Coronary artery (tissue), 2 donors: ENCODE measurements around the gene ARL8A.

Experiments used
- DNase-seq: peaks from one replicate; pipeline ENCODE4 v3.0.0-alpha.2; 2017; ENCODE audit warnings: low spot score
- H3K27ac ChIP-seq, 2 donors: fragments of 200-600 bp; sonication (generic); one replicate each; pipeline ENCODE4 v1.5.1; 2016 to 2019
- H3K4me3 ChIP-seq: fragments of 200-600 bp; sonication (generic); 2 replicates; pipeline ENCODE4 v1.5.1; 2016; ENCODE audit warnings: mild to moderate bottlenecking, moderate library complexity
- TF ChIP-seq, protein P1 (sequence below): fragments of 200-600 bp; sonication (generic); IDR thresholded peaks from one replicate; pipeline ENCODE4 v1.5.1; 2019; ENCODE audit warnings: antibody characterized with exemption

The ARL8A gene

DNA sequence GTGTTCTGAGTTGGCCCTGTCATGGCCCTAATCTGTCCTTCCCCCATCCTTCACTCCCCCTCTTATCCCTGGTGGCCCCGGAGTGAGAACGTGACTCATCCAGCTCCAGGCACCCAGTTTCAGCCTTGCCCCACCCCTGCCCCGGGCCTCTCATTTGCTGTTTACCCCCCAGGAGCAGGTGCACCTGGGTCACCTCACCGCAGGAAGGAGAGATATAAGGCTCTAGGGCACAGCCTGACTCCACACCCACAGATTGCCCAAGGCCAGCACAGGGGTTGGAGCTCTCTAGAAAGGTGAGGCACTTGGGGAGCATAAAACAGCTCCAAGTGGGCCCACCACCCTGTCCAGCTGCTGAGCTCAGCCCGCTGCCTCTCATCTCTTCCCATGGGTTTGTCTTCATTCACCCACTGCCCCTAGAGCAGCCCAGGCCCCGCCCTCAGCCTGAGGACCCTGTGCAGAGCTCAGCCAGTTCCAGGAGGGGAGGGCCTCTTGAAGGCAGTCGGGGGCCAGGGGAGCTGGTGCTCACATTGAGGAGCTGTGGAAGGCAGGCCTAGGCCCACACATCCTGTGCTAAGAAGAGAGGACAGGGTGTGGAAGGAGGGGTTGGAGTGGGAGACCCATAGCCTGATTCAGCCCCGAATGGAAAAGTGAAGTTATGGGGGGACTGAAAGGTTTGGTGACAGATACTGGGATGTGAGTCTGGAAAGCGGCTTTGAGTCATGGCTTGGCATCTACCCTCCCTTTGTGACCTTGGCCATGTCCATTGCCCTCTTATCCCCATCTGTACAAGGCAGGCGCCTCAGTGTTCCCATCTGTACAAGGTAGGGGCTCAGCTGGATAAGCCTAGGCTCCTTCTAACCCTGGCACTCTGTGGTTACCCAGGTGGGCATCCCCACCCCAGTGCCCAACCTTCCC is 37.9 kb downstream of the ARL8A start:
- no peak for DNase-seq
- Histone ChIP-seq H3K4me3 (no peak overlapping the region), H3K27ac (no peak overlapping the region)
- TF ChIP-seq, protein P1, sequence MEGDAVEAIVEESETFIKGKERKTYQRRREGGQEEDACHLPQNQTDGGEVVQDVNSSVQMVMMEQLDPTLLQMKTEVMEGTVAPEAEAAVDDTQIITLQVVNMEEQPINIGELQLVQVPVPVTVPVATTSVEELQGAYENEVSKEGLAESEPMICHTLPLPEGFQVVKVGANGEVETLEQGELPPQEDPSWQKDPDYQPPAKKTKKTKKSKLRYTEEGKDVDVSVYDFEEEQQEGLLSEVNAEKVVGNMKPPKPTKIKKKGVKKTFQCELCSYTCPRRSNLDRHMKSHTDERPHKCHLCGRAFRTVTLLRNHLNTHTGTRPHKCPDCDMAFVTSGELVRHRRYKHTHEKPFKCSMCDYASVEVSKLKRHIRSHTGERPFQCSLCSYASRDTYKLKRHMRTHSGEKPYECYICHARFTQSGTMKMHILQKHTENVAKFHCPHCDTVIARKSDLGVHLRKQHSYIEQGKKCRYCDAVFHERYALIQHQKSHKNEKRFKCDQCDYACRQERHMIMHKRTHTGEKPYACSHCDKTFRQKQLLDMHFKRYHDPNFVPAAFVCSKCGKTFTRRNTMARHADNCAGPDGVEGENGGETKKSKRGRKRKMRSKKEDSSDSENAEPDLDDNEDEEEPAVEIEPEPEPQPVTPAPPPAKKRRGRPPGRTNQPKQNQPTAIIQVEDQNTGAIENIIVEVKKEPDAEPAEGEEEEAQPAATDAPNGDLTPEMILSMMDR = no peak

DNA sequence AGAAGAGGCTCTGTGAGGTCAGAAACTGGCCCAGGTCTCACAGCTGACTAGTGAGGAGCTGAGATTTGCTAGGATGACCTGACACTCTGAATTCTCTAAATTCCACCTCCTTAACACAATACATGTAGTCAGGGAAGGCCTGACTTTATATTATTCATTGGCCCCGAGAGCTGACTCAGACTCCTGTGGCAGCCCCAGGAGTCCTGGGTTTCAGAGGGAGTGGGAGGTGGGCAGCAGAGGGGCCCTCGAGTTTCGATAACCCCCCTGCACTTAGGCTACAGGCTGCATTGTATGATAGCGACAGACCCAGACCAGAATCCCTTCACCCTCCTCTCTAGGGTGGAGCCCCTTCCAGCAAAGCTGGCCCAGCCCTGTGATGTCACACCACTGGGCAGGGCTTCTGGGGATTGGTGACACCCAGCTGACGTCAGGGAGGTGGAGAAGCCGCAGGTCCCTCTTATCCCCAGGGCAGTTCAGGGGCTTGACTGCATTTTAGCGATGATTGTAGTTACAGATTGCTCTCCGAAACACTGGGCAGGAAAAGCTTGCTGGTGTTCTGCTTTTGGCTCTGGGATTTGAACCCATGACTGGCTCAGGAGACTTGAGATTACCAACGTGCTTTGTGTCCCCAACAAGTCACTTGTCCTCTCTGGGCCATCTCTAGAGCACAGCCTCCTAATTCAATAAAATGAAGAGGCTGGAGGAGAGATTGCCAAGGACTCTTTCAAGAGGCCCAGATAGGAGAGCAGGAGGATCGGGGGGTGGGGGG is 38.8 kb downstream of the ARL8A start:
- DNase-seq = no peak
- no peak overlapping the region for H3K4me3 ChIP-seq

DNA sequence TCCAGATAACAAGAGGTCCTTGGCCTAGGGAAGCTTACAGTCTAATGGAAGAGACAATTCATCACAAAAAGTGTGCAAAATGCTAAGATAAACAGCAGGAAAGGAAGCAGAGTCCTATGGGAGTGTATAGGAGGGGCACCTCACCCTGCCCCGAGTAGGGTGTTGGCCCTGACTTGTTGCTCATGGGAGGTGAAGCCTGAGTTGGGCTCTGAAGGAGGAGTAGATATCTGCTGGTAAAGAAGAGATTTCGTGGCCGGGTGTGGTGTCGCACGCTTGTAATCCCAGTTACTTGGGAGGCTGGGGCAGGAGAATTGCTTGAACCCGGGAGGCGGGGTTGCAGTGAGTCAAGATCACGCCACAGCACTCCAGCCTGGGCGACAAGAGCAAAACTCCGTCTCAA is 40.5 kb downstream of the ARL8A start:
- H3K27ac ChIP-seq = no peak overlapping the region
- H3K4me3 ChIP-seq = no peak overlapping the region
- TF ChIP-seq, protein P1 = no peak

More for the DNA sequence above, 38.8 kb downstream of the ARL8A start:
- no peak overlapping the region for H3K27ac ChIP-seq
- TF ChIP-seq, protein P1 = no peak

DNA sequence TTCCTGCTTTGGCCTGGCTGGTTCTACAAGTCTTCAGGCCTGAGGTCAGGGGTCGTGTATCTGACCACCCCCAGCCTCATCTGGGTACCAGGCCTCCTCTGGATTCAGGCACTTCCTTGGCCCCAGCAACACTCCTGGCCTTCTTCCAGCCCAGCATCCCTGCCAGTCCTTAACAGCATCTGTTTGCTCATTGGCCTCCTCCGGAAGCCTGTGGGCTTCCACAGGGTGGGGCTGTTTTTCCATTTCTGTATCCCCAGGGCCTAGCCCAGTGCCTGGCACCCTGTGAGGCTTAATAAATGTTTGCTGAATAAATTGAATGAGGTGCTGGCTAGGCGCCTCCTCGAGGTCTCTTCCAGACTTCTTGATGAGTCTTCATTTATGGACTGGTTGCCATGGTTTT is 43.4 kb downstream of the ARL8A start:
- TF ChIP-seq, protein P1 = no peak
- DNase-seq = no peak

More for the DNA sequence above, 40.5 kb downstream of the ARL8A start:
- no peak for DNase-seq

DNA sequence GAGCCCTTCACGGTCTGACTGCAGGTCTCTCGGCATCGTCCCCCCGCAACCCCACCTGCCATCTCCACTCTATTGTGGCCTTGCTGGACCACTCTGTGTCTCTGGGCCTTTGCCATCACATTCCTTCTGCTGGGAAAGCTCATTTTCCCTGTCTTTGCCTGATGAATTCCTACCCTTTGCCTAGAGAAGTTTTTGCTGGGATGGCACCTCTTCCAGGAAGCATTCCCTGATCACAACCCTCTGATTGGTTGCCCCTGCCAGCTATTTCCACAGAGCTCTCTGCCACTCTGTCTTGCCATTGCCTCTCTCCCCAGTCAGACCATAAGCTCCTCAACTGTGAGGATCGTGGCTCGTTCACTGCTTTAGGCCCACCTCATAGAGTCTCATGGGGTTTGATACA is 50.7 kb downstream of the ARL8A start:
- TF ChIP-seq, protein P1 = no peak
- H3K4me3 ChIP-seq = no peak overlapping the region
- no peak for DNase-seq
- H3K27ac ChIP-seq = no peak overlapping the region

More for the DNA sequence above, 43.4 kb downstream of the ARL8A start:
- no peak overlapping the region for H3K4me3 ChIP-seq
- no peak overlapping the region for H3K27ac ChIP-seq

DNA sequence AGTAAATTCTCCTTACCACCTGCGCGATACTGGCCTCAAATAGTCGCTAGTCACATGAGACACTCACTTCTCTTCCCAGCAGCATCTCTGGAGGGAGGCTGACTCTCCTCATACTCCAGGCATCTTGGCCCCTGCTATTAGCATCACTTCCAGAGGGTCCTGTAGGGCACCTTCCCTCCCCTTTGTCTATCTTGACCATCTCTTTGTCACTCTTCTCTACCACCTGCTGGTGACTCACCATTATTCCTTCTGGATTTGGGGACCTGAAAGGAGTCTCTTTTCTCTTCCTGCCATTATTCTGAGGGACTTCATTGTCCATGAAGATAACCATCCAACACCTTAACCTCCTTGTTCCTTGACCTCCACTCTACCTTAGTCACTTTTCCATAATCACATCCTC is 53.5 kb downstream of the ARL8A start:
- H3K4me3 ChIP-seq = no peak overlapping the region
- TF ChIP-seq, protein P1 = no peak
- H3K27ac ChIP-seq = no peak overlapping the region
- no peak for DNase-seq
